Measurements from ENCODE around the gene ABCA13.

ABCA13 gene

GRCh38 chr7:48242846-48243245 lies 71.6 kb downstream of the ABCA13 start:
- DNase-seq (ENCODE audit: low read depth in 2 of 3, low spot score in 2 of 3) = no peak

GRCh38 chr7:48244864-48245271 lies 73.6 kb downstream of the ABCA13 start:
- DNase-seq (ENCODE audit: low read depth in 2 of 3, low spot score in 2 of 3) = no peak

- no peak for DNase-seq (ENCODE audit: low read depth in 2 of 3, low spot score in 2 of 3)
Measured at GRCh38 chr7:48245751-48246472, 74.7 kb downstream of the ABCA13 start.

GRCh38 chr7:48249166-48249565 lies 77.9 kb downstream of the ABCA13 start:
- DNase-seq (ENCODE audit: low read depth in 2 of 3, low spot score in 2 of 3) = no peak

- no peak for DNase-seq (ENCODE audit: low read depth in 2 of 3, low spot score in 2 of 3)
Measured at GRCh38 chr7:48250441-48250951, 79.2 kb downstream of the ABCA13 start.

GRCh38 chr7:48251766-48252165 lies 80.5 kb downstream of the ABCA13 start:
- no peak for DNase-seq (ENCODE audit: low read depth in 2 of 3, low spot score in 2 of 3)

GRCh38 chr7:48252995-48253394 lies 81.7 kb downstream of the ABCA13 start:
- no peak for DNase-seq (ENCODE audit: low read depth in 2 of 3, low spot score in 2 of 3)

GRCh38 chr7:48255046-48255445 lies 83.8 kb downstream of the ABCA13 start:
- DNase-seq (ENCODE audit: low read depth in 2 of 3, low spot score in 2 of 3) = no peak

GRCh38 chr7:48259463-48260280 lies 88.4 kb downstream of the ABCA13 start:
- no peak for DNase-seq (ENCODE audit: low read depth in 2 of 3, low spot score in 2 of 3)

- no peak for DNase-seq (ENCODE audit: low read depth in 2 of 3, low spot score in 2 of 3)
Measured at GRCh38 chr7:48261696-48262095, 90.4 kb downstream of the ABCA13 start.

GRCh38 chr7:48262606-48263310 lies 91.5 kb downstream of the ABCA13 start:
- DNase-seq (ENCODE audit: low read depth in 2 of 3, low spot score in 2 of 3) = no peak

- DNase-seq (ENCODE audit: low read depth in 2 of 3, low spot score in 2 of 3) = no peak
Measured at GRCh38 chr7:48263311-48263650, 92.0 kb downstream of the ABCA13 start.

- no peak for DNase-seq (ENCODE audit: low read depth in 2 of 3, low spot score in 2 of 3)
Measured at GRCh38 chr7:48269066-48269465, 97.8 kb downstream of the ABCA13 start.

GRCh38 chr7:48274662-48275061 lies 103.4 kb downstream of the ABCA13 start:
- DNase-seq (ENCODE audit: low read depth in 2 of 3, low spot score in 2 of 3) = no peak

GRCh38 chr7:48279420-48279819 lies 108.2 kb downstream of the ABCA13 start:
- DNase-seq (ENCODE audit: low read depth in 2 of 3, low spot score in 2 of 3) = no peak

GRCh38 chr7:48280100-48280499 lies 108.8 kb downstream of the ABCA13 start:
- no peak for DNase-seq (ENCODE audit: low read depth in 2 of 3, low spot score in 2 of 3)

GRCh38 chr7:48285373-48285772 lies 114.1 kb downstream of the ABCA13 start:
- DNase-seq (ENCODE audit: low read depth in 2 of 3, low spot score in 2 of 3) = no peak

- DNase-seq (ENCODE audit: low read depth in 2 of 3, low spot score in 2 of 3) = no peak
Measured at GRCh38 chr7:48286836-48287235, 115.6 kb downstream of the ABCA13 start.

- no peak for DNase-seq (ENCODE audit: low read depth in 2 of 3, low spot score in 2 of 3)
Measured at GRCh38 chr7:48289656-48290055, 118.4 kb downstream of the ABCA13 start.

- no peak for DNase-seq (ENCODE audit: low read depth in 2 of 3, low spot score in 2 of 3)
Measured at GRCh38 chr7:48292949-48293348, 121.7 kb downstream of the ABCA13 start.

GRCh38 chr7:48295296-48295971 lies 124.2 kb downstream of the ABCA13 start:
- DNase-seq (ENCODE audit: low read depth in 2 of 3, low spot score in 2 of 3) = no peak

Measured in activated CD8-positive, alpha-beta memory T cell treated with anti-CD3 and anti-CD28 coated beads for 48 hours (primary cell).